ENCODE data around the gene KLK8. TPM values are rescaled to one million over a fixed set of nuclear protein-coding genes. Genes with fewer than 3 reads are reported as not detected.
"Not testable (repeated sequence)": the region's sequence is repeated elsewhere in the genome, so short reads cannot be mapped to it uniquely, and the experiment has no call there.

KLK8 gene
- total and polyA plus RNA-seq, 11 donors: 1.9 TPM; not detected in 10

DNA sequence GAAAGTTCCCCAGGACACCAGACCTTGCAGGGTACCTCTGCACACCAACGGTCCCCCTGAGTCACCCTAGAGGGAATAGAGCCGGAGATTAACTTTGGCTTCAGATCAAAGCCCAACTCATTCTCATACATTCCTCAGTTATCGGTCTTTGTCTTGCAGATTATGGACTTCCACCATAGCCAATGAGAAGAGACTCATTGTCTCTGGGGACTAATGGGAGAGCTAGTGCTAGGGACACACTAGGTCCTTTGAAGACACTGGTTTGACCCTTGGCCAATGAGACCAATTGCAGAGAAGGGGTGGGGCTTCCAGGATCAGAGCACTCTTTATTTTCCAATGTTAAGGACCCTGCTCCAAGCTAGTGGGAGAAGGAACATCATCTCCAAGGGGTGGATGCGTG lies 23.8 kb downstream of the KLK8 start:
- WGBS, 4 donors: 59 to 77% (median 66%) methylated on average over 4 of the region's 4 CpGs
- peaks cover 0 to 31% (median 5%) of the 10 kb centered on the region in 9 donors for H3K27me3 ChIP-seq
- intact Hi-C loops (cut with DNase I): no loop called here
- no peak overlapping the region for H3K27ac ChIP-seq
- no peak overlapping the region for H3K4me3 ChIP-seq
- no peak for DNase-seq
- no peaks in the 10 kb centered on the region for H3K9me3 ChIP-seq
- TF ChIP-seq CTCF (IDR thresholded peaks at IDR 0.05) (no peak), POLR2A (IDR thresholded peaks at IDR 0.05) (no peak)
- H3K4me1 ChIP-seq: no peaks in the 10 kb centered on the region
- no peaks in the 10 kb centered on the region for H3K36me3 ChIP-seq
- ATAC-seq: no peak

- no peaks in the 10 kb centered on the region for H3K9me3 ChIP-seq
- H3K36me3 ChIP-seq: no peaks in the 10 kb centered on the region
- H3K27ac ChIP-seq: no peak overlapping the region
- H3K4me1 ChIP-seq: no peaks in the 10 kb centered on the region
- no peak overlapping the region for H3K4me3 ChIP-seq
- H3K27me3 ChIP-seq: peaks cover 0 to 34% (median 5%) of the 10 kb centered on the region in 9 donors
- ATAC-seq (no peak), DNase-seq (no peak)
- 12 to 19% (median 14%) methylated on average over 8 of the region's 8 CpGs for WGBS, 4 donors
- intact Hi-C loops (cut with DNase I): no loop called here
- TF ChIP-seq POLR2A (IDR thresholded peaks at IDR 0.05): no peak
- no peak for TF ChIP-seq CTCF (IDR thresholded peaks at IDR 0.05)
These were observed 25.6 kb downstream of the KLK8 start for GRCh38 chr19:50975766-50976165.

- Histone ChIP-seq H3K27me3 (peaks cover 0 to 40% (median 5%) of the 10 kb centered on the region in 9 donors), H3K9me3 (no peaks in the 10 kb centered on the region), H3K27ac (no peak overlapping the region), H3K36me3 (no peaks in the 10 kb centered on the region), H3K4me1 (no peaks in the 10 kb centered on the region), H3K4me3 (no peak overlapping the region)
- TF ChIP-seq POLR2A (IDR thresholded peaks at IDR 0.05): no peak
- TF ChIP-seq CTCF (IDR thresholded peaks at IDR 0.05): no peak
- intact Hi-C loops (cut with DNase I): no loop called here
- 47 to 51% (median 50%) methylated on average over 2 to 9 of the region's 9 CpGs for WGBS, 4 donors
- no peak for DNase-seq
- ATAC-seq: no peak
These were observed 26.5 kb downstream of the KLK8 start for GRCh38 chr19:50974702-50975556.

GRCh38 chr19:50972795-50973376 lies 28.5 kb downstream of the KLK8 start:
- TF ChIP-seq POLR2A (IDR thresholded peaks at IDR 0.05) (no peak), CTCF (IDR thresholded peaks at IDR 0.05) (no peak)
- intact Hi-C loops (cut with DNase I): no loop called here
- 75 to 82% (median 77%) methylated on average over 9 of the region's 9 CpGs for WGBS, 4 donors
- Histone ChIP-seq H3K36me3 (no peaks in the 10 kb centered on the region), H3K27ac (no peak overlapping the region), H3K4me3 (no peak overlapping the region), H3K9me3 (no peaks in the 10 kb centered on the region), H3K4me1 (no peaks in the 10 kb centered on the region), H3K27me3 (peaks cover 4 to 51% (median 9%) of the 10 kb centered on the region in 9 donors)
- ATAC-seq: no peak
- DNase-seq: no peak

DNA sequence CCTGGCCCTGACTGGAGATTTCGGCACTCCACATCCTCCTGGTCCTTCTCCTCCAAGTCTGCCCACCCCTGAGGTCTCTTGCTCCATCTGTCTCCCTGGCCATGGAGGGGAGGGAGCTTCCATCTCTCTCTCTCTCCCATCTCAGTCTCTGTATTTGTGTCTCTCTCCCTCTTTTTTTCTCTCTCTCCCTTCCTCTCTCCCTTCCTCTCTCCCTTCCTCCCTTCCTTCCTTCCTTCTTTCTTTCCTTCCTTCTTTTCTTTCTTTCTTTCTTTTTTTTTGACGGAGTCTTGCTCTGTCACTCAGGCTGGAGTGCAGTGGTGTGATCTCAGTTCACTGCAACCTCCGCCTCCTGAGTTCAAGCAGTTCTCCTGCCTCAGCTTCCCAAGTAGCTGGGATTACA lies 31.6 kb downstream of the KLK8 start:
- H3K27me3 ChIP-seq: peaks cover 0 to 45% (median 9%) of the 10 kb centered on the region in 9 donors
- H3K4me3 ChIP-seq; H3K9me3 ChIP-seq; H3K27ac ChIP-seq; DNase-seq; H3K4me1 ChIP-seq; intact Hi-C loops (cut with DNase I); ATAC-seq; H3K36me3 ChIP-seq: not testable (repeated sequence)
- WGBS, 4 donors: 67 to 79% (median 71%) methylated on average over 3 of the region's 3 CpGs

Data from heart left ventricle (tissue), 16 donors.